K562 (cell line): ENCODE measurements around the gene FUT8. TPM values are rescaled to one million over a fixed set of nuclear protein-coding genes. Genes with fewer than 3 reads are reported as not detected.

ENCODE experiments used
- ATAC-seq: fragments of 200-7000 bp; cut with Tn5 transposase; 3 replicates; pipeline ENCODE4 v1.9.1; 2020; ENCODE audit warnings: moderate library complexity
- BruUV-seq: library from RNA; stranded (reverse); fragments of 400-500 nt; replicated peaks from 2 replicates; lab custom pipeline; 2021; lab: Mats Ljungman, UMichigan
- CTCF ChIA-PET: fragments of 300-600 bp; formaldehyde crosslinking; extraction: SDS; loops from one replicate; lab custom pipeline; 2021; ENCODE audit warnings: low intra/inter-chr PET ratio; lab: Yijun Ruan, JAX
- POLR2A ChIA-PET: fragments of 300-600, 350-650 bp; sonication (Branson Sonifier 250); formaldehyde crosslinking; extraction: SDS; loops from one replicate; lab custom pipeline; 2021; ENCODE audit warnings: antibody characterized with exemption, inconsistent platforms; lab: Yijun Ruan, JAX
- DNase-seq, 4 experiments: peaks; one replicate each; pipeline versions ENCODE4 v3.0.0 to v3.0.0-alpha.2; 2011 to 2018; ENCODE audit warnings: low spot score in 3 of 4, mixed read lengths in 3 of 4; ENCODE audit errors: extremely low read depth in 1 of 4
- FAIRE-seq: peaks from 2 replicates; lab custom pipeline; 2011; peaks lifted over from hg19 to GRCh38; lab: Jason Lieb, UNC
- H2AFZ ChIP-seq: 2 replicates; pipeline ENCODE4 v1.6.0; 2011; ENCODE audit warnings: low read depth, low read length, control low read depth, inconsistent platforms
- H3K27ac ChIP-seq: fragments of 200-600 bp; 3 replicates; pipeline ENCODE4 v1.8.0; 2011; ENCODE audit warnings: low read depth, mild to moderate bottlenecking, control low read depth, inconsistent platforms, low read length, moderate library complexity, mixed read lengths; ENCODE audit errors: extremely low read depth
- H3K27me3 ChIP-seq, 2 experiments: fragments of 300-600 bp in 1 of 2; 2 replicates in 1 of 2; 3 replicates in 1 of 2; pipeline versions ENCODE4 v1.6.0 to v1.8.0; 2011; ENCODE audit warnings: inconsistent platforms in 2 of 2, low read length in 2 of 2, mild to moderate bottlenecking in 1 of 2, mixed read lengths in 1 of 2, moderate library complexity in 1 of 2; ENCODE audit not compliant: control insufficient read depth in 2 of 2, insufficient read depth in 2 of 2
- H3K36me3 ChIP-seq: fragments of 300-600 bp; 3 replicates; pipeline ENCODE4 v1.8.0; 2011; ENCODE audit warnings: mild to moderate bottlenecking, low read length, inconsistent platforms; ENCODE audit not compliant: control insufficient read depth, insufficient read depth
- H3K4me1 ChIP-seq, 2 experiments: fragments of 200-600 bp in 1 of 2; replicated peaks in 1 of 2; 2 replicates in 1 of 2; 3 replicates in 1 of 2; pipeline versions ENCODE4 v1.5.1 to v1.8.0; 2011; ENCODE audit warnings: inconsistent platforms in 2 of 2, low read length in 2 of 2, mild to moderate bottlenecking in 1 of 2, mixed read lengths in 1 of 2, moderate library complexity in 1 of 2; ENCODE audit not compliant: control insufficient read depth in 2 of 2, insufficient read depth in 2 of 2
- H3K4me2 ChIP-seq: 2 replicates; pipeline ENCODE4 v1.6.1; 2011; ENCODE audit warnings: low read length, control low read depth, inconsistent platforms, mixed read lengths; ENCODE audit not compliant: insufficient read depth
- H3K4me3 ChIP-seq: fragments of 200-600 bp; sonication (generic), shearing (Covaris generic); 2 replicates; pipeline ENCODE4 v1.5.1; 2016; ENCODE audit warnings: control low read depth, inconsistent platforms
- H3K79me2 ChIP-seq: fragments of 200-600 bp; 3 replicates; pipeline ENCODE4 v1.8.0; 2011; ENCODE audit warnings: low read length, inconsistent platforms; ENCODE audit not compliant: control insufficient read depth, insufficient read depth
- H3K9ac ChIP-seq, 2 experiments: 2 replicates each; pipeline versions ENCODE4 v1.6.0 to v1.6.1; 2011; ENCODE audit warnings: low read depth in 2 of 2, low read length in 2 of 2, control low read depth in 1 of 2, inconsistent platforms in 1 of 2, mild to moderate bottlenecking in 1 of 2, mixed read lengths in 1 of 2; ENCODE audit not compliant: insufficient read depth in 1 of 2
- H3K9me1 ChIP-seq: one replicate; pipeline ENCODE4 v1.6.0; 2011; ENCODE audit warnings: inconsistent platforms, mild to moderate bottlenecking, low read length, moderate library complexity; ENCODE audit not compliant: control insufficient read depth, insufficient read depth
- H3K9me3 ChIP-seq: replicated peaks from 2 replicates; pipeline ENCODE4 v1.5.1; 2011; ENCODE audit warnings: low read depth, low read length, inconsistent platforms; ENCODE audit not compliant: control insufficient read depth, insufficient read depth
- H4K20me1 ChIP-seq: replicated peaks from 2 replicates; pipeline ENCODE4 v1.6.1; 2011; ENCODE audit warnings: low read length, inconsistent platforms, mixed read lengths; ENCODE audit not compliant: control insufficient read depth, insufficient read depth
- ARNT ChIP-seq, 2 experiments: fragments of 450-650 bp; IDR thresholded peaks; 2 replicates each; pipeline ENCODE4 v1.6.1; 2016; ENCODE audit warnings: mild to moderate bottlenecking in 1 of 2
- CHD1 ChIP-seq: fragments of 200-600 bp; sonication (generic); IDR thresholded peaks from one replicate; pipeline ENCODE4 v1.6.1; 2012; ENCODE audit warnings: mild to moderate bottlenecking, moderate library complexity, low read length, inconsistent platforms
- CHD4 ChIP-seq: fragments of 200-600 bp; sonication (generic); IDR thresholded peaks from 3 replicates; pipeline ENCODE4 v1.6.1; 2012; ENCODE audit warnings: low read depth, mild to moderate bottlenecking, mixed read lengths, low read length, inconsistent platforms; ENCODE audit not compliant: insufficient read depth, insufficient replicate concordance, poor library complexity, severe bottlenecking
- DMBX1 ChIP-seq: fragments of 250-450 bp; sonication (Bioruptor Pico); IDR thresholded peaks from 2 replicates; pipeline ENCODE4 v1.8.0; 2022; ENCODE audit warnings: inconsistent platforms, mild to moderate bottlenecking, moderate library complexity, borderline replicate concordance
- ESRRB ChIP-seq: fragments of 250-450 bp; sonication (Bioruptor Pico); IDR thresholded peaks from 2 replicates; pipeline ENCODE4 v1.5.0; 2020; ENCODE audit warnings: mild to moderate bottlenecking, moderate library complexity, borderline replicate concordance
- GABPB2 ChIP-seq: fragments of 250-450 bp; sonication (Bioruptor Pico); conservative IDR thresholded peaks from 2 replicates; pipeline ENCODE4 v1.5.1; 2021; ENCODE audit warnings: mild to moderate bottlenecking
- HOMEZ ChIP-seq: fragments of 250-450 bp; sonication (Bioruptor Pico); IDR thresholded peaks from 2 replicates; pipeline ENCODE4 v1.4.0; 2020; ENCODE audit warnings: mild to moderate bottlenecking, moderate library complexity
- MCM7 ChIP-seq, 2 experiments: fragments of 450-650 bp; IDR thresholded peaks; 2 replicates each; pipeline ENCODE4 v1.6.1; 2016 to 2018
- MTA1 ChIP-seq: fragments of 450-650 bp; IDR thresholded peaks from 2 replicates; pipeline ENCODE4 v1.6.1; 2017; ENCODE audit warnings: borderline replicate concordance
- MTA3 ChIP-seq: fragments of 450-650 bp; formaldehyde crosslinking; IDR thresholded peaks from 2 replicates; pipeline ENCODE4 v1.6.1; 2017; ENCODE audit warnings: mild to moderate bottlenecking, borderline replicate concordance
- STAT5B ChIP-seq: fragments of 250-450 bp; sonication (Bioruptor Pico); IDR thresholded peaks from 2 replicates; pipeline ENCODE4 v1.8.0; 2021; ENCODE audit warnings: mild to moderate bottlenecking, inconsistent platforms
- TCF3 ChIP-seq: sonication (generic); formaldehyde crosslinking; IDR thresholded peaks from 2 replicates; pipeline ENCODE4 v1.4.0; 2020; ENCODE audit warnings: mild to moderate bottlenecking, missing genetic modification reagents
- TEAD4 ChIP-seq, 2 experiments: sonication (generic) in 1 of 2; formaldehyde crosslinking in 1 of 2; IDR thresholded peaks; 2 replicates each; pipeline versions ENCODE4 v1.6.1 to v1.8.0; 2012 to 2022; ENCODE audit warnings: borderline replicate concordance in 1 of 2, inconsistent platforms in 1 of 2, low read length in 1 of 2, mild to moderate bottlenecking in 1 of 2, missing genetic modification reagents in 1 of 2
- ZC3H8 ChIP-seq: fragments of 450-650 bp; IDR thresholded peaks from 2 replicates; pipeline ENCODE4 v1.6.1; 2017
- ZFP36 ChIP-seq: fragments of 150-350 bp; IDR thresholded peaks from 2 replicates; pipeline ENCODE4 v1.6.1; 2018; ENCODE audit warnings: low read length, low read depth; ENCODE audit not compliant: partially characterized antibody
- ZNF586 ChIP-seq: fragments of 450-650 bp; formaldehyde crosslinking; conservative IDR thresholded peaks from 2 replicates; pipeline ENCODE4 v1.4.0; 2020; ENCODE audit warnings: mild to moderate bottlenecking, moderate library complexity
- WGBS: fragments of 100-300 bp; shearing (Covaris generic); methylation state at CpG from one replicate; pipeline ENCODE4 v1.1.6; 2016; ENCODE audit warnings: low coverage, mixed read lengths; ENCODE audit not compliant: insufficient coverage; ENCODE audit errors: missing lambda C conversion rate; 5-methylcytosine and 5-hydroxymethylcytosine counted together
- in situ Hi-C: fragments of 300-500 bp; cut with MboI; formaldehyde crosslinking; loops from 4 replicates; pipeline ENCODE4 v1.15.0; 2018; ENCODE audit warnings: inconsistent platforms, mixed read lengths
- intact Hi-C: fragments of 100-400 bp; cut with micrococcal nuclease; formaldehyde crosslinking; loops from 2 replicates; pipeline ENCODE4 v1.14.2; 2022
- polyA plus RNA-seq, 8 experiments: library from polyadenylated mRNA; depleted of rRNA in 4 of 8; stranded (reverse) in 5 of 8; unstranded in 3 of 8; fragments of >200 nt; fragmentation: Nextera tagmentation in 2 of 8; fragmentation: Illumina TruSeq in 1 of 8; extraction: Ambion mirVana in 2 of 8; extraction: Trizol in 1 of 8; gene quantifications; 2 replicates each; pipeline versions ENCODE4 v1.2.1 to v1.2.3, GENCODE V29; 2011 to 2014; ENCODE audit warnings: inconsistent platforms in 1 of 8, missing spikeins in 1 of 8
- total RNA-seq, 7 experiments: library from RNA; depleted of rRNA in 6 of 7; stranded (reverse); fragments of >200 nt in 6 of 7; fragmentation: Illumina TruSeq in 2 of 7; extraction: Trizol in 2 of 7; gene quantifications; 2 replicates each; pipeline versions ENCODE4 v1.2.1 to v1.2.3, GENCODE V29; 2011 to 2021; ENCODE audit warnings: low replicate concordance in 1 of 7
- TF ChIP-seq, protein P1 (sequence below): sonication (generic); formaldehyde crosslinking; IDR thresholded peaks from 2 replicates; pipeline ENCODE4 v1.9.0; 2022; ENCODE audit warnings: mild to moderate bottlenecking, missing genetic modification reagents
- TF ChIP-seq, protein P2 (sequence below): sonication (generic); formaldehyde crosslinking; IDR thresholded peaks from 2 replicates; pipeline ENCODE4 v1.8.1; 2023; ENCODE audit warnings: mild to moderate bottlenecking, missing genetic modification reagents
- TF ChIP-seq, protein P3 (sequence below): fragments of 450-650 bp; IDR thresholded peaks from 2 replicates; pipeline ENCODE4 v1.6.1; 2017; ENCODE audit warnings: antibody characterized with exemption

The FUT8 gene
- total and polyA plus RNA-seq, 9 of the 15 experiments (the other 6 are each of a cell fraction or from before 2014, with no cell fraction given) = 4.1 to 15.2 (median 7.8) TPM

DNA sequence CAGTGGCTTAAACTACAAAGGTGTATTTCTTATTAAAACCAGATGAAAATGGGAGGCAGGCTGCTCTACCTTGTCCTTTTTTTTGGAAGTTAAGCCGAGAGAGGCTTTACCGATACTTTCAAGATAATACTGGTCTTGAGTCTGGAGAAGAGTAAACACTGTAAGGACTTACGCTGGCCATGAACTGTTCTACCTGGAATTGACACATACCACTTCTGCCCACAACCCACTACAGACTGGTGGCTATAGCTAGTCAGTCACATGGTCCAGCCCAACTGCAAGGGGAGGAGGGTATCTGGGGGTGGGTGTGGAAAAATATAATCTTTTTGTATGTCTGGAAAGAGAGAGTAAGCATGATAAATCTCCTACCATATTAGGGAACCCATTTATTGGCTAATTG, 4.4 kb upstream of the FUT8 start:
- Histone ChIP-seq H3K4me3 (no peak overlapping the region), H3K4me1 (peaks cover 0 to 14% of the 10 kb centered on the region in 2 experiments; a peak in 1 of 5 replicates), H3K27me3 (no peaks in the 10 kb centered on the region), H3K27ac (no peak overlapping the region), H3K79me2 (peaks cover 3% of the 10 kb centered on the region; the same call in 1 of the 3 replicates), H3K36me3 (no peaks in the 10 kb centered on the region), H3K4me2 (no peak overlapping the region), H4K20me1 (no peaks in the 10 kb centered on the region), H3K9me3 (no peaks in the 10 kb centered on the region), H3K9me1 (no peaks in the 10 kb centered on the region), H2AFZ (no peak overlapping the region), H3K9ac (no peak overlapping the region)
- CTCF ChIA-PET = no interaction called here
- intact Hi-C loops = no loop called here
- no peak for DNase-seq
- no peak for ATAC-seq
- WGBS = 36% methylated on average over 2 of the region's 3 CpGs
- no peak for FAIRE-seq
- BruUV-seq = no TSS peak
- in situ Hi-C loops = loop anchor here (25.0 kb wide), 3 partner anchors 429 to 654 kb away; no protein-coding TSS in a partner anchor
- POLR2A ChIA-PET = no interaction called here
- TF ChIP-seq ESRRB (CRISPR knock-in tag) = no peak
- no peak for TF ChIP-seq TCF3 (CRISPR knock-in tag)
- TF ChIP-seq CHD1 = no peak
- no peak for TF ChIP-seq MTA3
- TF ChIP-seq HOMEZ (CRISPR knock-in tag) = no peak
- TF ChIP-seq ZNF586 (CRISPR knock-in tag) = no peak
- TF ChIP-seq TEAD4 (IDR thresholded peaks at IDR 0.05; ENCODE audit: low read length) = no peak
- TF ChIP-seq TEAD4 (CRISPR knock-in tag; IDR thresholded peaks at IDR 0.05; ENCODE audit: borderline replicate concordance) = no peak
- TF ChIP-seq GABPB2 (CRISPR knock-in tag) = no peak
- no peak for TF ChIP-seq CHD4
- TF ChIP-seq STAT5B (CRISPR knock-in tag) = no peak
- no peak for TF ChIP-seq DMBX1
- no peak for TF ChIP-seq ZFP36
- TF ChIP-seq, protein P1, sequence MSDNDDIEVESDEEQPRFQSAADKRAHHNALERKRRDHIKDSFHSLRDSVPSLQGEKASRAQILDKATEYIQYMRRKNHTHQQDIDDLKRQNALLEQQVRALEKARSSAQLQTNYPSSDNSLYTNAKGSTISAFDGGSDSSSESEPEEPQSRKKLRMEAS (CRISPR knock-in tag) = no peak
- no peak for TF ChIP-seq MTA1
- no peak for TF ChIP-seq MCM7 (IDR thresholded peaks at IDR 0.05)
- no peak for TF ChIP-seq ZC3H8
- TF ChIP-seq, protein P2, sequence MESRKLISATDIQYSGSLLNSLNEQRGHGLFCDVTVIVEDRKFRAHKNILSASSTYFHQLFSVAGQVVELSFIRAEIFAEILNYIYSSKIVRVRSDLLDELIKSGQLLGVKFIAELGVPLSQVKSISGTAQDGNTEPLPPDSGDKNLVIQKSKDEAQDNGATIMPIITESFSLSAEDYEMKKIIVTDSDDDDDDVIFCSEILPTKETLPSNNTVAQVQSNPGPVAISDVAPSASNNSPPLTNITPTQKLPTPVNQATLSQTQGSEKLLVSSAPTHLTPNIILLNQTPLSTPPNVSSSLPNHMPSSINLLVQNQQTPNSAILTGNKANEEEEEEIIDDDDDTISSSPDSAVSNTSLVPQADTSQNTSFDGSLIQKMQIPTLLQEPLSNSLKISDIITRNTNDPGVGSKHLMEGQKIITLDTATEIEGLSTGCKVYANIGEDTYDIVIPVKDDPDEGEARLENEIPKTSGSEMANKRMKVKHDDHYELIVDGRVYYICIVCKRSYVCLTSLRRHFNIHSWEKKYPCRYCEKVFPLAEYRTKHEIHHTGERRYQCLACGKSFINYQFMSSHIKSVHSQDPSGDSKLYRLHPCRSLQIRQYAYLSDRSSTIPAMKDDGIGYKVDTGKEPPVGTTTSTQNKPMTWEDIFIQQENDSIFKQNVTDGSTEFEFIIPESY (CRISPR knock-in tag) = no peak
- no peak for TF ChIP-seq ARNT (IDR thresholded peaks at IDR 0.05)
- TF ChIP-seq, protein P3, sequence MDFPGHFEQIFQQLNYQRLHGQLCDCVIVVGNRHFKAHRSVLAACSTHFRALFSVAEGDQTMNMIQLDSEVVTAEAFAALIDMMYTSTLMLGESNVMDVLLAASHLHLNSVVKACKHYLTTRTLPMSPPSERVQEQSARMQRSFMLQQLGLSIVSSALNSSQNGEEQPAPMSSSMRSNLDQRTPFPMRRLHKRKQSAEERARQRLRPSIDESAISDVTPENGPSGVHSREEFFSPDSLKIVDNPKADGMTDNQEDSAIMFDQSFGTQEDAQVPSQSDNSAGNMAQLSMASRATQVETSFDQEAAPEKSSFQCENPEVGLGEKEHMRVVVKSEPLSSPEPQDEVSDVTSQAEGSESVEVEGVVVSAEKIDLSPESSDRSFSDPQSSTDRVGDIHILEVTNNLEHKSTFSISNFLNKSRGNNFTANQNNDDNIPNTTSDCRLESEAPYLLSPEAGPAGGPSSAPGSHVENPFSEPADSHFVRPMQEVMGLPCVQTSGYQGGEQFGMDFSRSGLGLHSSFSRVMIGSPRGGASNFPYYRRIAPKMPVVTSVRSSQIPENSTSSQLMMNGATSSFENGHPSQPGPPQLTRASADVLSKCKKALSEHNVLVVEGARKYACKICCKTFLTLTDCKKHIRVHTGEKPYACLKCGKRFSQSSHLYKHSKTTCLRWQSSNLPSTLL = no peak
